Endothelial cell of umbilical vein (primary cell): ENCODE measurements around the gene NAP1L4.

Source experiments
- EZH2 ChIP-seq: IDR thresholded peaks from 2 replicates; pipeline ENCODE4 v1.6.1; 2012; ENCODE audit warnings: borderline replicate concordance, low read depth, mild to moderate bottlenecking, moderate library complexity, low read length, inconsistent platforms; ENCODE audit not compliant: severe bottlenecking
- GATA2 ChIP-seq: IDR thresholded peaks from 2 replicates; pipeline ENCODE4 v1.7.0; 2011; ENCODE audit warnings: low read depth, mild to moderate bottlenecking, moderate library complexity, mixed read lengths, low read length; ENCODE audit not compliant: insufficient read length, insufficient read depth
- JUN ChIP-seq: IDR thresholded peaks from 2 replicates; pipeline ENCODE4 v1.6.1; 2011; ENCODE audit warnings: borderline replicate concordance, low read depth; ENCODE audit not compliant: insufficient read length, insufficient read depth
- MYC ChIP-seq: IDR thresholded peaks from one replicate; pipeline ENCODE4 v1.6.1; 2011; ENCODE audit warnings: mild to moderate bottlenecking, low read depth, low read length
- POLR2A ChIP-seq: IDR thresholded peaks from 2 replicates; pipeline ENCODE4 v1.6.1; 2012; ENCODE audit warnings: low read depth, mild to moderate bottlenecking, control low read depth, low read length
- POLR2AphosphoS5 ChIP-seq: IDR thresholded peaks from 2 replicates; pipeline ENCODE4 v1.6.1; 2012; ENCODE audit warnings: low read depth, mild to moderate bottlenecking, control low read depth, low read length, moderate library complexity; ENCODE audit not compliant: insufficient read depth
- TF ChIP-seq, protein P1 (sequence below), 2 donors: IDR thresholded peaks; 1 replicate in 1 of 2; 2 replicates in 1 of 2; pipeline ENCODE4 v1.5.1; 2011; ENCODE audit warnings: low read length in 2 of 2, mild to moderate bottlenecking in 2 of 2, moderate library complexity in 2 of 2, control low read depth in 1 of 2, inconsistent platforms in 1 of 2, low read depth in 1 of 2; ENCODE audit not compliant: insufficient read depth in 1 of 2; ENCODE audit errors: extremely low read depth in 1 of 2
- TF ChIP-seq, protein P2 (sequence below): IDR thresholded peaks from 2 replicates; pipeline ENCODE4 v1.6.1; 2011; ENCODE audit not compliant: insufficient read depth, insufficient read length

DNA sequence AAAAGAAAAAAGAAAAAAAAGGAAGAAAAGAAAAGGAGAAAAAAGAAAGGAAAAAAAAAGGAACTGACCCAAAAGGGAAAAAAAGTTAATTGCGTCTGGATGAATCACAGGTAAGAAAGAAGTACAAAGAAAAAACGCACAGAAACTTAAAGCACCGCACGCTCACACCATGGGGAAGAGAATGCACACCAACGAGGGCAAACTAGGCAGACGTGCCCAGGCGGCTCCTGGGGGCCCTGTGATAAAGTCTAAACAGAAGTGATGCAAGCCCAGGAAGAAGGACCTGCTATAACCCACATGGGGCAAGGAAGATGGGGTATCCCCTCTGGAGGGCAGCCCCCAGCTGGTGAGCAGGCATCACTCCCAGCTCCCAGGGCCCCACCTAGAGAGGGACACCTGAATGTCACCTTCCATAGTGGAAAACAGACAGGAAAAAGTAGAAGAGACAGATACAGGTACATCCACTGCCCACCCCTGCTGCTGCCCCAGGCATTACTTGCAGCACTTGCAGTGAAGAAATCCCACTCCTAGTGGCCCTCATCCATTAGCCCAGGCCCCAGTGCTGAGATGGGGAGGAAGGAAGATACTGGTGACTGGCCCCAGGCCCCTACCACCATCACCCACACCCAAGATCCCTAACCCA is 28.9 kb downstream of the NAP1L4 start:
- TF ChIP-seq, protein P1, sequence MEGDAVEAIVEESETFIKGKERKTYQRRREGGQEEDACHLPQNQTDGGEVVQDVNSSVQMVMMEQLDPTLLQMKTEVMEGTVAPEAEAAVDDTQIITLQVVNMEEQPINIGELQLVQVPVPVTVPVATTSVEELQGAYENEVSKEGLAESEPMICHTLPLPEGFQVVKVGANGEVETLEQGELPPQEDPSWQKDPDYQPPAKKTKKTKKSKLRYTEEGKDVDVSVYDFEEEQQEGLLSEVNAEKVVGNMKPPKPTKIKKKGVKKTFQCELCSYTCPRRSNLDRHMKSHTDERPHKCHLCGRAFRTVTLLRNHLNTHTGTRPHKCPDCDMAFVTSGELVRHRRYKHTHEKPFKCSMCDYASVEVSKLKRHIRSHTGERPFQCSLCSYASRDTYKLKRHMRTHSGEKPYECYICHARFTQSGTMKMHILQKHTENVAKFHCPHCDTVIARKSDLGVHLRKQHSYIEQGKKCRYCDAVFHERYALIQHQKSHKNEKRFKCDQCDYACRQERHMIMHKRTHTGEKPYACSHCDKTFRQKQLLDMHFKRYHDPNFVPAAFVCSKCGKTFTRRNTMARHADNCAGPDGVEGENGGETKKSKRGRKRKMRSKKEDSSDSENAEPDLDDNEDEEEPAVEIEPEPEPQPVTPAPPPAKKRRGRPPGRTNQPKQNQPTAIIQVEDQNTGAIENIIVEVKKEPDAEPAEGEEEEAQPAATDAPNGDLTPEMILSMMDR (IDR thresholded peaks at IDR 0.05; ENCODE audit: extremely low read depth in 1 of 2, insufficient read depth in 1 of 2, low read depth in 1 of 2, low read length in 2 of 2): no peak
- no peak for TF ChIP-seq EZH2
- TF ChIP-seq, protein P2, sequence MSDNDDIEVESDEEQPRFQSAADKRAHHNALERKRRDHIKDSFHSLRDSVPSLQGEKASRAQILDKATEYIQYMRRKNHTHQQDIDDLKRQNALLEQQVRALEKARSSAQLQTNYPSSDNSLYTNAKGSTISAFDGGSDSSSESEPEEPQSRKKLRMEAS: no peak
- TF ChIP-seq POLR2A: no peak
- no peak for TF ChIP-seq MYC
- TF ChIP-seq JUN: no peak
- TF ChIP-seq POLR2AphosphoS5: no peak
- no peak for TF ChIP-seq GATA2
